ACHN (cell line): ENCODE results near the gene YJU2.

Experiments
- DNase-seq: peaks from one replicate; pipeline ENCODE4 v3.0.0-alpha.2; 2015
- in situ Hi-C: cut with HindIII; loops from 2 replicates; pipeline ENCODE4 v1.10.0; 2017; ENCODE audit warnings: low sequenced_read_pairs, low pct_ligation_motif_present, low pct_unique_long_range_greater_than_20kb

Gene YJU2

GRCh38 chr19:4313847-4314490 lies 67.1 kb downstream of the YJU2 start:
- in situ Hi-C loops, result no loop called here
- no peak for DNase-seq

- in situ Hi-C loops, result no loop called here
- no peak for DNase-seq
These were observed 70.1 kb downstream of the YJU2 start for GRCh38 chr19:4316956-4317355.

- in situ Hi-C loops, result no loop called here
- no peak for DNase-seq
These were observed 71.6 kb downstream of the YJU2 start for GRCh38 chr19:4318460-4318859.
